HG02678 (cell line): Measurements from ENCODE around the gene HADHA.

Source experiments
- ATAC-seq: cut with Tn5 transposase; IDR thresholded peaks from one replicate; pipeline ENCODE4 v1.9.1; 2021; ENCODE audit warnings: mild to moderate bottlenecking, moderate library complexity; ENCODE audit not compliant: unreplicated experiment

Gene HADHA

GRCh38 chr2:26144953-26145680, 99.3 kb downstream of the HADHA start:
- no peak for ATAC-seq

GRCh38 chr2:26144031-26144430, 100.4 kb downstream of the HADHA start:
- ATAC-seq = no peak

DNA sequence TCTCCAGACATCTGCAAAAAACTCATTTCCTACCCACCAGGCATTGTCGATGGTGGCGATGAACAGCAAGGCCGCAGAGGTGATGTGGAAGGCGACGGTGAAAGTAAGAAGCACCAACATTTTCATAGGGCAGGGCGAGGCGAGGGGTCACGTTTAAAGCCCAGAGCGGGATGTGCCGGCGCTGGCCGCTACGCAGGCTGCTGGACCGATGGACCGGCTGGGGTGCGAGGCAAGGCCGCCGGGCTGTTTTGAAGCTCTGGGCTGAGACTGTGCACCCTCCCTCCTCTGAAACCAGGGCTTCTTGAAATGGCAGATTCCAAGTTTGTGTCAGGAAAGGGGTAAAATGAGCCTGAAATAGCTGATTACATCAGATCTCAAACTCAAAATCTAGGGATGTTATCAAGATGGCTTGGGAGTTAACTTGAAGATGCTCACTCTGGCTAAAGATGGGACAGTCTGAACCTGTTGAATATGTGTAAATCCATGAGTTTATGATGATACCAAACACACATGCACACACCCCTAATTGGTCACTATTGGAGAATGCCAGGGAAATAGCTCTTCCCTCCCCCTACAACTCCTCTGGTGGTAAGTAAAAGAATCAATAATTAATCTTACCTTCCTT, 103.2 kb downstream of the HADHA start:
- ATAC-seq = no peak
